ENCODE data around the gene CHMP5.
A peak's percentile ranks its signal among the peaks of the same experiment; 100 is the strongest.

CHMP5 gene

GRCh38 chr9:33288235-33288634 lies 23.4 kb downstream of the CHMP5 start:
- no peaks in the 10 kb centered on the region for H3K36me3 ChIP-seq (ENCODE audit: control insufficient read depth, insufficient read depth, low read length)
- H3K9ac ChIP-seq (ENCODE audit: low read depth, low read length): no peak overlapping the region
- no peak overlapping the region for H3K4me3 ChIP-seq (ENCODE audit: low read depth, low read length)
- no peaks in the 10 kb centered on the region for H3K4me1 ChIP-seq (ENCODE audit: control insufficient read depth, insufficient read depth, low read length)
- H3K9me3 ChIP-seq (ENCODE audit: control insufficient read depth, insufficient read depth, low read length): no peaks in the 10 kb centered on the region
- H3K27me3 ChIP-seq (ENCODE audit: control insufficient read depth, insufficient read depth, low read length): no peaks in the 10 kb centered on the region

GRCh38 chr9:33288828-33289483 lies 24.1 kb downstream of the CHMP5 start:
- Histone ChIP-seq H3K4me1 (ENCODE audit: control insufficient read depth, insufficient read depth, low read length) (no peaks in the 10 kb centered on the region), H3K36me3 (ENCODE audit: control insufficient read depth, insufficient read depth, low read length) (no peaks in the 10 kb centered on the region), H3K4me3 (ENCODE audit: low read depth, low read length) (peak overlapping the region; percentile 100), H3K9ac (ENCODE audit: low read depth, low read length) (no peak overlapping the region), H3K9me3 (ENCODE audit: control insufficient read depth, insufficient read depth, low read length) (no peaks in the 10 kb centered on the region), H3K27me3 (ENCODE audit: control insufficient read depth, insufficient read depth, low read length) (no peaks in the 10 kb centered on the region)

- Histone ChIP-seq H3K4me1 (ENCODE audit: control insufficient read depth, insufficient read depth, low read length) (no peaks in the 10 kb centered on the region), H3K27me3 (ENCODE audit: control insufficient read depth, insufficient read depth, low read length) (no peaks in the 10 kb centered on the region), H3K9me3 (ENCODE audit: control insufficient read depth, insufficient read depth, low read length) (no peaks in the 10 kb centered on the region), H3K36me3 (ENCODE audit: control insufficient read depth, insufficient read depth, low read length) (no peaks in the 10 kb centered on the region), H3K4me3 (ENCODE audit: low read depth, low read length) (peak overlapping the region; percentile 100), H3K9ac (ENCODE audit: low read depth, low read length) (peak overlapping the region; percentile 60)
Observed at GRCh38 chr9:33289496-33289895, 24.6 kb downstream of the CHMP5 start.

- H3K36me3 ChIP-seq (ENCODE audit: control insufficient read depth, insufficient read depth, low read length): no peaks in the 10 kb centered on the region
- peak overlapping the region; percentile 98 for H3K9ac ChIP-seq (ENCODE audit: low read depth, low read length)
- H3K4me1 ChIP-seq (ENCODE audit: control insufficient read depth, insufficient read depth, low read length): no peaks in the 10 kb centered on the region
- no peaks in the 10 kb centered on the region for H3K27me3 ChIP-seq (ENCODE audit: control insufficient read depth, insufficient read depth, low read length)
- H3K4me3 ChIP-seq (ENCODE audit: low read depth, low read length): peak overlapping the region; percentile 100
- H3K9me3 ChIP-seq (ENCODE audit: control insufficient read depth, insufficient read depth, low read length): no peaks in the 10 kb centered on the region
Observed at GRCh38 chr9:33289936-33290246, 25.0 kb downstream of the CHMP5 start.

GRCh38 chr9:33290247-33291030 lies 25.6 kb downstream of the CHMP5 start, which contains the start of gene NFX1:
TSS of gene NFX1 (plus strand) at chr9:33290516. CDS start at chr9:33290573, 57 bp downstream.
- no peaks in the 10 kb centered on the region for H3K9me3 ChIP-seq (ENCODE audit: control insufficient read depth, insufficient read depth, low read length)
- H3K4me3 ChIP-seq (ENCODE audit: low read depth, low read length): peak within 1 kb of the TSS; percentile 100
- H3K27me3 ChIP-seq (ENCODE audit: control insufficient read depth, insufficient read depth, low read length): no peaks in the 10 kb centered on the region
- H3K9ac ChIP-seq (ENCODE audit: low read depth, low read length): peak within 1 kb of the TSS; percentile 98
- H3K36me3 ChIP-seq (ENCODE audit: control insufficient read depth, insufficient read depth, low read length): peaks cover 1% of the 10 kb centered on the region
- H3K4me1 ChIP-seq (ENCODE audit: control insufficient read depth, insufficient read depth, low read length): no peaks in the 10 kb centered on the region

- Histone ChIP-seq H3K27me3 (ENCODE audit: control insufficient read depth, insufficient read depth, low read length) (no peaks in the 10 kb centered on the region), H3K9ac (ENCODE audit: low read depth, low read length) (peak overlapping the region; percentile 95), H3K4me1 (ENCODE audit: control insufficient read depth, insufficient read depth, low read length) (no peaks in the 10 kb centered on the region), H3K4me3 (ENCODE audit: low read depth, low read length) (peak overlapping the region; percentile 100), H3K9me3 (ENCODE audit: control insufficient read depth, insufficient read depth, low read length) (no peaks in the 10 kb centered on the region), H3K36me3 (ENCODE audit: control insufficient read depth, insufficient read depth, low read length) (peaks cover 5% of the 10 kb centered on the region)
Observed at GRCh38 chr9:33291031-33291397, 26.2 kb downstream of the CHMP5 start.

- Histone ChIP-seq H3K4me3 (ENCODE audit: low read depth, low read length) (no peak overlapping the region), H3K36me3 (ENCODE audit: control insufficient read depth, insufficient read depth, low read length) (peaks cover 10% of the 10 kb centered on the region), H3K9me3 (ENCODE audit: control insufficient read depth, insufficient read depth, low read length) (no peaks in the 10 kb centered on the region), H3K27me3 (ENCODE audit: control insufficient read depth, insufficient read depth, low read length) (no peaks in the 10 kb centered on the region), H3K9ac (ENCODE audit: low read depth, low read length) (no peak overlapping the region), H3K4me1 (ENCODE audit: control insufficient read depth, insufficient read depth, low read length) (no peaks in the 10 kb centered on the region)
Observed at GRCh38 chr9:33291901-33292300, 27.1 kb downstream of the CHMP5 start.

GRCh38 chr9:33293782-33294181 lies 28.9 kb downstream of the CHMP5 start:
- Histone ChIP-seq H3K4me1 (ENCODE audit: control insufficient read depth, insufficient read depth, low read length) (no peaks in the 10 kb centered on the region), H3K9me3 (ENCODE audit: control insufficient read depth, insufficient read depth, low read length) (no peaks in the 10 kb centered on the region), H3K4me3 (ENCODE audit: low read depth, low read length) (no peak overlapping the region), H3K36me3 (ENCODE audit: control insufficient read depth, insufficient read depth, low read length) (peaks cover 18% of the 10 kb centered on the region), H3K9ac (ENCODE audit: low read depth, low read length) (no peak overlapping the region), H3K27me3 (ENCODE audit: control insufficient read depth, insufficient read depth, low read length) (no peaks in the 10 kb centered on the region)

- H3K9me3 ChIP-seq (ENCODE audit: control insufficient read depth, insufficient read depth, low read length): no peaks in the 10 kb centered on the region
- peaks cover 18% of the 10 kb centered on the region for H3K36me3 ChIP-seq (ENCODE audit: control insufficient read depth, insufficient read depth, low read length)
- H3K9ac ChIP-seq (ENCODE audit: low read depth, low read length): no peak overlapping the region
- H3K4me3 ChIP-seq (ENCODE audit: low read depth, low read length): no peak overlapping the region
- H3K4me1 ChIP-seq (ENCODE audit: control insufficient read depth, insufficient read depth, low read length): no peaks in the 10 kb centered on the region
- H3K27me3 ChIP-seq (ENCODE audit: control insufficient read depth, insufficient read depth, low read length): no peaks in the 10 kb centered on the region
Observed at GRCh38 chr9:33294670-33295432, 30.0 kb downstream of the CHMP5 start.

GRCh38 chr9:33295571-33295970 lies 30.7 kb downstream of the CHMP5 start:
- H3K4me1 ChIP-seq (ENCODE audit: control insufficient read depth, insufficient read depth, low read length): no peaks in the 10 kb centered on the region
- H3K27me3 ChIP-seq (ENCODE audit: control insufficient read depth, insufficient read depth, low read length): no peaks in the 10 kb centered on the region
- no peak overlapping the region for H3K9ac ChIP-seq (ENCODE audit: low read depth, low read length)
- no peaks in the 10 kb centered on the region for H3K9me3 ChIP-seq (ENCODE audit: control insufficient read depth, insufficient read depth, low read length)
- no peak overlapping the region for H3K4me3 ChIP-seq (ENCODE audit: low read depth, low read length)
- peaks cover 18% of the 10 kb centered on the region for H3K36me3 ChIP-seq (ENCODE audit: control insufficient read depth, insufficient read depth, low read length)

GRCh38 chr9:33297432-33297831 lies 32.6 kb downstream of the CHMP5 start:
- Histone ChIP-seq H3K36me3 (ENCODE audit: control insufficient read depth, insufficient read depth, low read length) (peaks cover 18% of the 10 kb centered on the region), H3K9ac (ENCODE audit: low read depth, low read length) (no peak overlapping the region), H3K4me3 (ENCODE audit: low read depth, low read length) (no peak overlapping the region), H3K27me3 (ENCODE audit: control insufficient read depth, insufficient read depth, low read length) (no peaks in the 10 kb centered on the region), H3K4me1 (ENCODE audit: control insufficient read depth, insufficient read depth, low read length) (no peaks in the 10 kb centered on the region), H3K9me3 (ENCODE audit: control insufficient read depth, insufficient read depth, low read length) (no peaks in the 10 kb centered on the region)
